Measurements from ENCODE around the gene CGNL1. TPM values are rescaled to one million over a fixed set of nuclear protein-coding genes. Genes with fewer than 3 reads are reported as not detected.

CGNL1 gene
- total RNA-seq, 1 donor from 2014 or later: 2.8 TPM

DNA sequence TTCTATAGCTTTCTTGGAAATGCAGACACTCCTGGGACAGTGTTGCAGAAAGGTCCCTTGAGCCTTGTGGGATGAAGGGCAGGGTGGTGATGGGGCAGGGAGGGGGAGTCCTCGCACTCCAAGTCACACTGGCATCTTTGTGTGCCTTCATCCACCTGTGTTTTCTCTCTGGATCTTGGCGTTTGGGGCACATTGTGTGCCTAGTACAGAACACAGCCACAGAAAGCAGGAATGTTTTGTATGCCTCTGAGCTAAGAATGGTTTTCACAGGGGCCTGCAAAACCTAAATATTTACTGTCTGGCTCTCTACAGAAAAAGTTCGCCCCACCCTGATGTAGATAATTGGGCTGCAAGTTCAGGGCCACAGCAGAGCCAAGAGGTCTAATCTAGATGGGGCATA lies 221.1 kb downstream of the CGNL1 start:
- no peak overlapping the region for H3K4me3 ChIP-seq (ENCODE audit: low read depth, low read length)
- TF ChIP-seq, protein P1, sequence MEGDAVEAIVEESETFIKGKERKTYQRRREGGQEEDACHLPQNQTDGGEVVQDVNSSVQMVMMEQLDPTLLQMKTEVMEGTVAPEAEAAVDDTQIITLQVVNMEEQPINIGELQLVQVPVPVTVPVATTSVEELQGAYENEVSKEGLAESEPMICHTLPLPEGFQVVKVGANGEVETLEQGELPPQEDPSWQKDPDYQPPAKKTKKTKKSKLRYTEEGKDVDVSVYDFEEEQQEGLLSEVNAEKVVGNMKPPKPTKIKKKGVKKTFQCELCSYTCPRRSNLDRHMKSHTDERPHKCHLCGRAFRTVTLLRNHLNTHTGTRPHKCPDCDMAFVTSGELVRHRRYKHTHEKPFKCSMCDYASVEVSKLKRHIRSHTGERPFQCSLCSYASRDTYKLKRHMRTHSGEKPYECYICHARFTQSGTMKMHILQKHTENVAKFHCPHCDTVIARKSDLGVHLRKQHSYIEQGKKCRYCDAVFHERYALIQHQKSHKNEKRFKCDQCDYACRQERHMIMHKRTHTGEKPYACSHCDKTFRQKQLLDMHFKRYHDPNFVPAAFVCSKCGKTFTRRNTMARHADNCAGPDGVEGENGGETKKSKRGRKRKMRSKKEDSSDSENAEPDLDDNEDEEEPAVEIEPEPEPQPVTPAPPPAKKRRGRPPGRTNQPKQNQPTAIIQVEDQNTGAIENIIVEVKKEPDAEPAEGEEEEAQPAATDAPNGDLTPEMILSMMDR (IDR thresholded peaks at IDR 0.05; ENCODE audit: insufficient read depth, low read length, poor library complexity, severe bottlenecking): no peak
- H3K27me3 ChIP-seq (ENCODE audit: control insufficient read depth, insufficient read depth, low read length): no peaks in the 10 kb centered on the region
- no peak for DNase-seq (ENCODE audit: low read depth)
- no peaks in the 10 kb centered on the region for H3K36me3 ChIP-seq (ENCODE audit: control insufficient read depth, insufficient read depth, low read length)

GRCh38 chr15:57598346-57598745 lies 222.0 kb downstream of the CGNL1 start:
- no peak for DNase-seq (ENCODE audit: low read depth)
- TF ChIP-seq, protein P1 (IDR thresholded peaks at IDR 0.05; ENCODE audit: insufficient read depth, low read length, poor library complexity, severe bottlenecking): no peak
- no peaks in the 10 kb centered on the region for H3K27me3 ChIP-seq (ENCODE audit: control insufficient read depth, insufficient read depth, low read length)
- H3K4me3 ChIP-seq (ENCODE audit: low read depth, low read length): no peak overlapping the region
- no peaks in the 10 kb centered on the region for H3K36me3 ChIP-seq (ENCODE audit: control insufficient read depth, insufficient read depth, low read length)

GRCh38 chr15:57599296-57599810 lies 223.0 kb downstream of the CGNL1 start:
- Histone ChIP-seq H3K4me3 (ENCODE audit: low read depth, low read length) (no peak overlapping the region), H3K27me3 (ENCODE audit: control insufficient read depth, insufficient read depth, low read length) (no peaks in the 10 kb centered on the region), H3K36me3 (ENCODE audit: control insufficient read depth, insufficient read depth, low read length) (no peaks in the 10 kb centered on the region)
- no peak for DNase-seq (ENCODE audit: low read depth)
- TF ChIP-seq, protein P1 (IDR thresholded peaks at IDR 0.05; ENCODE audit: insufficient read depth, low read length, poor library complexity, severe bottlenecking): no peak

DNA sequence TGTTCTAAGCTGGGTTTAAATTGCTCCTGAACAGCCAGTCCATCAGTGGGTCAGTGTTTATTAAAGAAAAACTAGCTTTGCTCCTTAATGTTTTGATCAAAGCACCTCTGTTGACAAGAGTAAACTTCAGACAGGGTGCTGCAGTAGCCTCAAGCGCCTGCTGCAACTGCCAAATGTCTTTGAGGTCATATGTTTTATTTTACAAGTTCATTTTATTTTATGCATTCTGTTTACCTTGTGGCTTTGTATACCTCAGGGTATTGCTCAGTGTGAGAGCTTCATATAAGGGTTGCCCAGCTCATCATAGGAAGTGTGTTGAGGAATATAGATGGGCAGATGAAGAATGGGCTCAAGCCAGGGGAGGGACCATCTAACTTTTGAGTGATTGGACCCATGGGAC lies 223.9 kb downstream of the CGNL1 start:
- DNase-seq (ENCODE audit: low read depth): no peak
- Histone ChIP-seq H3K27me3 (ENCODE audit: control insufficient read depth, insufficient read depth, low read length) (no peaks in the 10 kb centered on the region), H3K36me3 (ENCODE audit: control insufficient read depth, insufficient read depth, low read length) (no peaks in the 10 kb centered on the region), H3K4me3 (ENCODE audit: low read depth, low read length) (no peak overlapping the region)
- TF ChIP-seq, protein P1 (IDR thresholded peaks at IDR 0.05; ENCODE audit: insufficient read depth, low read length, poor library complexity, severe bottlenecking): no peak

Other genes starting within 250 kb of the CGNL1 start
- 0.21 and 0.27 TPM in 2 replicates for gene MYZAP, start 215.4 kb downstream of the CGNL1 start, total RNA-seq

Data from kidney epithelial cell (primary cell).